ENCODE results near the gene NLRP5. TPM values are rescaled to one million over a fixed set of nuclear protein-coding genes. Genes with fewer than 3 reads are reported as not detected.

Gene NLRP5
- total RNA-seq, 2 donors from 2014 or later = not detected

GRCh38 chr19:56108447-56109195 lies 122.0 kb downstream of the NLRP5 start:
- Mint-ChIP-seq H3K36me3 (no peaks in the 10 kb centered on the region), H3K4me3 (no peak overlapping the region), H3K27me3 (no peaks in the 10 kb centered on the region), H3K4me1 (ENCODE audit: low read depth in 2 of 2) (peaks cover 34 to 47% of the 10 kb centered on the region in 2 donors), H3K9me3 (no peaks in the 10 kb centered on the region), H3K27ac (no peak overlapping the region)
- ATAC-seq (no peak), DNase-seq (ENCODE audit: low spot score) (peak; percentile 48)

GRCh38 chr19:56109226-56109625 lies 122.7 kb downstream of the NLRP5 start:
- DNase-seq (ENCODE audit: low spot score) (peak; percentile 20), ATAC-seq (no peak)
- Mint-ChIP-seq H3K36me3 (no peaks in the 10 kb centered on the region), H3K27ac (no peak overlapping the region), H3K9me3 (no peaks in the 10 kb centered on the region), H3K4me1 (ENCODE audit: low read depth in 2 of 2) (peaks cover 35 to 47% of the 10 kb centered on the region in 2 donors), H3K27me3 (no peaks in the 10 kb centered on the region), H3K4me3 (no peak overlapping the region)

GRCh38 chr19:56110515-56111448 lies 124.2 kb downstream of the NLRP5 start:
- Mint-ChIP-seq H3K4me3 (no peak overlapping the region), H3K9me3 (no peaks in the 10 kb centered on the region), H3K27ac (peak overlapping the region; percentile 35 to 53), H3K4me1 (ENCODE audit: low read depth in 2 of 2) (peaks cover 43 to 51% of the 10 kb centered on the region in 2 donors), H3K27me3 (no peaks in the 10 kb centered on the region), H3K36me3 (no peaks in the 10 kb centered on the region)
- no peak for ATAC-seq
- peak; percentile 22 for DNase-seq (ENCODE audit: low spot score)

Other genes starting within 250 kb of the NLRP5 start
- gene NLRP9, start 248.4 kb upstream of the NLRP5 start, total RNA-seq = not detected
- not detected for gene RFPL4A, start 227.7 kb upstream of the NLRP5 start, total RNA-seq
- gene RFPL4AL1, start 217.7 kb upstream of the NLRP5 start, total RNA-seq = not detected
- gene NLRP11, start 154.8 kb upstream of the NLRP5 start, total RNA-seq = not detected
- gene NLRP4, start 150.2 kb upstream of the NLRP5 start, total RNA-seq = not detected
- not detected for gene NLRP13, start 54.4 kb upstream of the NLRP5 start, total RNA-seq
- gene NLRP8, start 38.9 kb upstream of the NLRP5 start, total RNA-seq = not detected
- 10 to 100 TPM; 39.2 to 60.6 TPM for gene ZNF787, start 134.5 kb downstream of the NLRP5 start, total RNA-seq
- 10 to 100 TPM; 23.2 to 50.6 TPM for gene ZNF444, start 154.5 kb downstream of the NLRP5 start, total RNA-seq
- not detected for gene GALP, start 189.2 kb downstream of the NLRP5 start, total RNA-seq
- not detected for gene ZSCAN5B, start 211.0 kb downstream of the NLRP5 start, total RNA-seq
- not detected for gene ZSCAN5C, start 215.5 kb downstream of the NLRP5 start, total RNA-seq

Measured in natural killer cell treated with Interleukin-12 subunit alpha and Interleukin-12 subunit beta and Interleukin-15 and Interleukin-18, amount 100 ng/mL, for 72 hours (primary cell).